ENCODE results near the gene MSRB1.
"Not testable (repeated sequence)": the region's sequence is repeated elsewhere in the genome, so short reads cannot be mapped to it uniquely, and the experiment has no call there.

The MSRB1 gene

DNA sequence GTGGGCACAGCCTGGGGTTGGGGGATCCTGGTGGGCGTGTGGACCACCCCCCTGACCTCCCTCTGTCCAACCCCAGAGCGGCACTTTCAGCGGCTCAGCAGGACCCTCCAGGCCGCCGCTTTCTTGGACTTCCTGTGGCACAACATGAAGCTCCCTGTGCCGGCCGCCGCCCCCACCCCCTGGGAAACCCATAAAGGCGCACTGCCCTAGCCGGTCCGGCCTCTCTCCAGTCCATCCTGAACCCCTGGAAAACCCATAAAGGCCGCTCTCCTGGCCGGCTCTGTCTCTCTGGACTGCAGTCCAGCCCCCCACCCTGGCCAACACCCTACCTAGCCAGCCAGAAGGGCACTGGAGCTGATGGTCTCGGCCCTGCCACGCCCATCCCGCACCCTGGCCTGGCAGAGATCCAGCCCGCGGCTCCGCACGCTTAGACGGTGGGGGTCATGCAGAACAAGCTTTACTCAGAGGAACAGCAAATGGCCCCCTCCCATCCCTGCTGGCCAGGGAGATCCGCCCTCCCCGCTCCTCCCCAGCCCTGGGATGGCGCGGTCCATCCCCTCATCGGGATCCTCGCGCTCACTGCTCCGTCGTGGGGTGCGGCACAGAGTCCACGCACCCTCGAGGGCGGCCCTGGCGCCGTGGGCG is 35.6 kb upstream of the MSRB1 start:
- DNase-seq (ENCODE audit: low spot score), result no peak

DNA sequence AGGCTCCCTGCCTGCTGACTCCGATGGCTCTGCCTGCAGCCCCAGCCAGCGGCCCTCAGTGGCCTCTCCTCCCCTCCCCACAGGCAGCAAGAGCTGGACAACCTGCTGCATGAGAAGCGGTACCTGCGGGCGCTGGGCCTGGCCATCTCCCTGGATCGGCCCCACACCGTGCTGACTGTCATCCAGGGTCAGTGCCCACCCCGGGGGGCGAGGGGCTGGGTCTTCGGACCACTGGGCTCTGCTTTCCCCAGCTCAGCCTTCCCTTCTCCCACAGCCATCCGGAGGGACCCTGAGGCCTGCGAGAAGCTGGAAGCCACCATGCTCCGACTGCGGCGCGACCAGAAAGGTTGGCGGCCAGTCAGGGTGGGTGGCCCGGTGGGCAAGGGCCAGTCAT is 34.9 kb upstream of the MSRB1 start:
- no peak for DNase-seq (ENCODE audit: low spot score)

- DNase-seq (ENCODE audit: low spot score), result no peak
These were observed 34.2 kb upstream of the MSRB1 start for GRCh38 chr16:1976951-1977874.

- no peak for DNase-seq (ENCODE audit: low spot score)
These were observed 33.2 kb upstream of the MSRB1 start for GRCh38 chr16:1976216-1976520.

DNA sequence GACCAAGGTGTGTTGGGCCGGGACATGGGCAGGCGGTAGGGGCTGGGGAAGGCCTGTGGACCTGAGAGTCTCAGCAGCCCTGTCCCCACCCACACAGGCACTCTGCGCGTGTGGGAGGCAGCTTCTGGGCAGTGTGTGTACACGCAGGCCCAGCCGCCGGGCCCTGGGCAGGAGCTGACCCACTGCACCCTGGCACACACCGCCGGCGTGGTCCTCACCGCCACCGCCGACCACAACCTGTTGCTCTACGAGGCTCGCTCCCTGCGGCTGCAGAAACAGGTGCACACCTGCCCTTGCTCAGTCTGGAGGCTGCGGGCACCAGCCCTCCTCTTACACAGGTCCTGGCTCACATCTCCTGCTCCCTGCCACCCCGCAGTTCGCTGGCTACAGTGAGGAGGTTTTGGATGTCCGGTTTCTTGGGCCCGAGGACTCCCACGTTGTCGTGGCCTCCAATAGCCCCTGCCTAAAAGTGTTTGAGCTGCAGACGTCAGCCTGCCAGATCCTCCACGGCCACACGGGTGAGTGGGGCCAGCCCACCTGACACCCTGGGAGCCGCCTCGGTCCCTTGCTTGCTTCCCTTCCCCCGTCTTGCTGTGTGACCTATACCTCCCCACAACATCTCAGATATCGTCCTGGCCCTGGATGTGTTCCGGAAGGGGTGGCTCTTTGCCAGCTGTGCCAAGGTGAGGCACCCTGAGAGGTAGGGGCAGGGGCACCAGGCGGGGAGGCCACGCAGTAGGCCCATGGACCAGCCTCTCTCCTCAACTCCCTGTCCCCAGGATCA is 32.6 kb upstream of the MSRB1 start:
- DNase-seq (ENCODE audit: low spot score), result no peak

GRCh38 chr16:1974157-1975070 is 31.4 kb upstream of the MSRB1 start:
- DNase-seq (ENCODE audit: low spot score), result no peak

- no peak for DNase-seq (ENCODE audit: low spot score)
These were observed 30.6 kb upstream of the MSRB1 start for GRCh38 chr16:1973461-1974156.

GRCh38 chr16:1972490-1972877 is 29.5 kb upstream of the MSRB1 start:
- DNase-seq (ENCODE audit: low spot score), result no peak

DNA sequence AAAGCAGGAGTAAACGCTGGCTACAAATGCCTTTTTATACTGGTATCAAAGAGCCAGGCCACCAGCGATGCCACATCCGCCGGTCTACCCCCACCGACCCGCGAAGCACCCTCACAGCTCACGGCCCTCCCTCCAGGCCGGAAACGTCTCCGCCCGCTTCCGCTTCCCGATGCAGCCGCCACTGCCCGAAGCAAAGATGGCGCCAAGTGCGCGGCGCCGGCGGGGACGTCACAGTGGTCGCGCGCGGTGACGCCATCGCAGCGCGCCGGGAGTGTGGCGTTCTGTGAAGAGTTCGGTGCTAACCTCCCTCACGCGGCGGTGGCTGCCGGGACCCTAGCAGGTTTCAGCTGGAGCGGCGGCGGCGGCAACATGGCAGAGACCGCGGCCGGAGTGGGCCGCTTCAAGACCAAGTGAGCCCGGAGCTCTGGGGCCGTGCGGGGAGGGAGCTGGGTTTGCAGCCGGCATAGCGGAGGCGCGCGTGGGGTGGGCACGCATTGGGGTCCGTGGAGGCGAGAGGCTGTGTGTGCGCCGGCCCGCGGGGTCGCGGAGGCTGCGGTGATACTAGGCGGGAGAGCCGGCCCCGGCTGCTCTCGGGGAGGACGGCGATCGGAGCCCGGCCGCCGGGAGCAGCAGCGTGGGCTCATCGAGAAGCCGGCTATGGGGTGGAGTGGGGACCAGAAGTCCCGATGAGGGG is 28.9 kb upstream of the MSRB1 start, which contains the start of gene TBL3:
Gene TBL3 (plus strand): TSS at position 258 of the 694 bp plus-strand sequence. CDS start 112 bp downstream, at position 370.
- peak; percentile 87 for DNase-seq (ENCODE audit: low spot score)

DNA sequence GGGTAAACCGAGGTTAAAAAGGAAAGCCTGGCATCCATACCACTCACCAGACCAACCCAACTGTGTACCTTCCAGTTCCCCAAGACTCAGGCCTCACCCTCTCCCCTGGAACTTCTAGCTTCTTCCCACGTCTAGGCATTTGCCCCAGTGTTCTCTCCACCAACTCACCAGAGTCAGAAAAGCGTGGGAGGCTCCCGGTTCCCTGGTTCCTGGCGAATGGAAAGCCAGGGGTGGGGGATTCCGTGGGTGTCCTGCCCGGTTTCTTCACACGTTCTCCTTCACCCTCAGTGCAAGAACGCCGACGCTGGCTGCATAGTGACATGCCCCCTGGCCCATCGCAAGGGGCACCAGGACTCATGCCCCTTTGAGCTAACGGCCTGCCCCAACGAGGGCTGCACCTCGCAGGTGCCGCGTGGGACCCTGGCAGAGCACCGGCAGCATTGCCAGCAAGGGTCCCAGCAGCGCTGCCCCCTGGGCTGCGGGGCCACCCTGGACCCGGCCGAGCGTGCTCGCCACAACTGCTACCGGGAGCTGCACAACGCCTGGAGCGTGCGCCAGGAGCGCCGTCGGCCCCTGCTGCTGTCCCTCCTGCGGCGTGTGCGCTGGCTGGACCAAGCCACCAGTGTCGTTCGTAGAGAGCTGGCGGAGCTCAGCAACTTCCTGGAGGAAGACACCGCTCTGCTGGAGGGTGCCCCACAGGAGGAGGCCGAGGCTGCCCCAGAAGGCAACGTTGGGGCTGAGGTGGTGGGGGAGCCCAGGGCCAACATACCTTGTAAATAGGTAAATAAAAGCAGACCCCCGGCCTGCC is 25.4 kb upstream of the MSRB1 start:
- DNase-seq (ENCODE audit: low spot score), result no peak

- DNase-seq (ENCODE audit: low spot score), result no peak
These were observed 23.5 kb upstream of the MSRB1 start, which contains the start of gene RNF151 for GRCh38 chr16:1966460-1966859. RNF151 (plus strand) TSS chr16:1966856; CDS start chr16:1966882, 26 bp downstream.

DNA sequence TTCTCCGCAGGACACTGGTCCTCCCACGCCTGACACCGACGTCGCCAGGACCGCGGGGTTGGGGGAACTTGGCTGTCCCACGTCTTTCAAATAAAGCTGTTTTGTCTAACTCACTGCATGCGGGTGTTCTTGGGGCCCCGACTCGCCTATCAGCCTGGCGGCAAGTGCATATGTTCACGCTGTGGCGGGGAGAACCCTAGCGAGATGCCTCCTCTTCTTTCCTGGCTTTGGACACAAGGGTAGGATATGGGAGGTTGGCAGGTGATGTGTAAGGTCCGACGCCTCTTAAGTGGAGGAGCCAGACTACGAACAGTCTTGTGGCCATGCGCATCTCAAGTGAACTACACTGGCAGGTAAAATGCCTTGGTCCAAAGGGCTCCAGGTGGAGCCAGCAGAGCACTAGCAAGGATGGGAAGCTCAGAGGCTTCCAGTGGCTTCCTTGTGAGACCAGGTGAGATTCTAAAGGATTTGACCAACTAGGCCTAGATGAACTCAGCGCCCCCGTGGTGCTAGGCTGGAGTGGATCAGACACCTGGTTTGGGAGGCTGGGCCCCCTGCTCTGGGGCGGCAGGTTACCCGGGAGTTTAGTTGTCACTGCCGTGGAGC is 22.5 kb upstream of the MSRB1 start:
- no peak for DNase-seq (ENCODE audit: low spot score)

DNA sequence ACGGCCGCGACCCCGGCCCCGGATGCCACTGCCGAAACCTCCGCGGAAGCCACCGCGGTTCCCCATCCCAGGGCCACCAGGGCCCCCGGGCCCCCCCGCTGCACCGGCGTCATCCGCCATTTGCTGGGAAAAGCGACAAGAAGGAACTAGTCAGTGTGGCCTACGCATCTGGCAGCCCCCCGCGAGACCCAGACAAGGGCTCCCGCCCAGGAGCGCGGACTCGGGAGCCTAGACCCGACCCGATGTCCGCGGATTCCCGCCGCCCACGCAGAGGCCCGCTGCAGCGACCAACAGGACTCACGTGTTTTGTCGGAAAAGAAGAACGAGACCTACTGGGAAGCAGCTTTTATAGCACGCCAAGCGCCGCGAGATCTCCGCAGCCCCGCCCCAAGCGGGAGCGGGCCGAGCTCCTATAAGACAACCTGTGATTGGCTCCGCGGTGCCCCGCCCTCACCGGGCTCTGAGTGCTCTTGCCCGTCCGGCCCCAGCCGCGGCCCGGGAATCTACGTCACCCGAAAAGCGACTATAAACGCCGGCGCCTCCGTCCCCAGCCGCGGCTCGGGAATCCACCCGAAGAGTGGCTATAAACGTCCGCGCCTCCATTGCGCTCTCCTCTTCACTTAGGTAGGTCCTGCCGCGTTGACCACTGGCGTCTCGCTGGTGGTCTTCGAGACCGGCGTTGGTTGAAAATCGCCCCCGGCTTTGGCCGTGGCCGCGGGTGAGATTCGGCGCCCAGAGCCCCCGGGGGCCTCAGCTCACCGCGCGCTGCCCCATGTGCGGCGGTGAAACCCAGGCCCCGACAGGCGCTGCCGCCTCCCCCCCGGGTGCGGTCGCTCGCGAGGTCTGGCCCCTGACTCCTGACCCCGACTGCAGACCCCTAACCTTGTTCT is 21.8 kb upstream of the MSRB1 start, which contains the start of gene RPS2:
Gene RPS2 (minus strand): TSS at position 321 of the 890 bp plus-strand sequence. CDS start 201 bp downstream, at position 120.
- peak; percentile 98 for DNase-seq (ENCODE audit: low spot score)

- DNase-seq (ENCODE audit: low spot score), result no peak
These were observed 21.0 kb upstream of the MSRB1 start for GRCh38 chr16:1963806-1964505.

DNA sequence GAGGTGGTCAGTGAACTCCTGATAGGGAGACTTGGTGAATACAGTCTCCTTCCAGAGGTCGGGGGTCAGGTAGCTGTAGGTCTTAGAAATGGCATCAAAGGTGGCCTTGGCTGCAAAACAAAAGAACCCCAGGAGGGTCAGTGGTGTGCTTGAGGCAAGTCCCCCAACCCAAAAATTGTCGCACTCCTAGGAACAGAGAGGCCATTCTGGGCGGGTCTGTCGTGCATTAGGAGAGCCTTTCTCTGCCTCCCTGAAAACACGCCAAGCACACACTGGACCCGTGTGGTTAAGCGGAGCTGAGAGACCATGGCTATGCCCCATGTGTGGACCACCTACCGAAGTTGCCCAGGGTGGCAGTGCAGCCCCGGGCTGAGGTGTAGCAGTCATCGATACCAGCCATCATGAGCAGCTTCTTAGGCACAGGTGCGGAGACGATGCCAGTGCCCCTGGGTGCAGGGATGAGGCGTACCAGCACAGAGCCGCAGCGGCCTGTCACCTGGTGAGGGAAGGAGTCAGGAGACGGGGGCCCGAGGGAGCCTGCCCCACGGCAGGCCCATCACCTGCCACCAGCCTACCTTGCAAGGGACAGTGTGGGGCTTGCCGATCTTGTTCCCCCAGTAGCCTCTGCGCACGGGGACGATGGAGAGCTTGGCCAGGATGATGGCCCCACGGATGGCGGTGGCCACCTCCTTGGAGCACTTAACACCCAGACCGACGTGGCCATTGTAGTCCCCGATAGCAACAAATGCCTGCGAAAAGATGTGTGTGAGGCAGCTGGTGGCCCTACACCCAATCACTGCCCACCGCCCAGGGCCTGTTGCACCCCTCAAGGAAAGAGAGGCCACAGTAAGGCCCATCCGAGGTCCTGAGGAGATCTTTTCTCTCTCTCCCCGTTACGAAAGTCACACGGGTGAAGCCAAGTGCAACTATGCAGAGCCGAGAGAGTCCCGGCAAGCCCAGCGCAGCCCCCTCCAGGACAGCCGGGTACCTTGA is 19.5 kb upstream of the MSRB1 start:
- DNase-seq (ENCODE audit: low spot score), result not testable (repeated sequence)

DNA sequence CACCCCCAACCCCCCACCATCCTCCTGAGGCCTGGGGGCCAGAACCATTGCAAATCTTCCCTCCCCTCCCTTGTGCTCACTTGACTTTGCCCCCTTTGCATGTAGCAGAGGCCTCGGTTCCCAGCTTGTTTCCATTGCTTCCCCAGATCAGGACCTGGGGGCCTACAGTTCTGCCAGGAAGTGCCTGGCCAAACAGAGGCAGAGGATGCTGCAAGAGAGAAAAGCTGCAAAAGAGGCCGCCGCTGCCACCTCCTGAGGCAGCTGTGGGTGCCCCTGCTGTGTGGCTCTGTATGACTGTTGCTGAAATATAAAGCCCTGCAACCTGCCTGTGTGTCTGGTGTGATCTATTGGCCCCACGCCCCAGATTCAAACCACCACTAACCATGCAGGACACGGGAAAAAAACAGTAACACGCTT is 18.7 kb upstream of the MSRB1 start:
- DNase-seq (ENCODE audit: low spot score), result no peak

All from pons (tissue), 1 donor.